H9 (cell line): Measurements from ENCODE around the gene IDUA. TPM values are rescaled to one million over a fixed set of nuclear protein-coding genes. Genes with fewer than 3 reads are reported as not detected.

Source experiments
- DNase-seq: peaks from one replicate; pipeline ENCODE4 v3.0.0-alpha.2; 2017
- H2AFZ ChIP-seq: one replicate; pipeline ENCODE4 v1.6.1; 2013; ENCODE audit warnings: mild to moderate bottlenecking, low read length, control low read depth, moderate library complexity
- H2AK5ac ChIP-seq: 2 replicates; pipeline ENCODE4 v1.6.1; 2013; ENCODE audit warnings: low read length, control low read depth, mixed read lengths; ENCODE audit not compliant: insufficient read length
- H2BK120ac ChIP-seq: one replicate; pipeline ENCODE4 v1.6.1; 2013; ENCODE audit warnings: low read depth, mild to moderate bottlenecking, low read length, control low read depth, inconsistent platforms; ENCODE audit not compliant: poor library complexity, severe bottlenecking
- H2BK12ac ChIP-seq: 2 replicates; pipeline ENCODE4 v1.6.1; 2013; ENCODE audit warnings: low read length, control low read depth, mixed read lengths, low read depth; ENCODE audit not compliant: insufficient read length
- H2BK15ac ChIP-seq: 2 replicates; pipeline ENCODE4 v1.6.1; 2013; ENCODE audit warnings: low read depth, low read length, control low read depth
- H2BK20ac ChIP-seq: one replicate; pipeline ENCODE4 v1.6.1; 2013; ENCODE audit warnings: low read depth, mild to moderate bottlenecking, low read length, control low read depth, inconsistent platforms; ENCODE audit not compliant: poor library complexity, severe bottlenecking
- H2BK5ac ChIP-seq: 2 replicates; pipeline ENCODE4 v1.6.1; 2013; ENCODE audit warnings: low read length, control low read depth, mixed read lengths; ENCODE audit not compliant: insufficient read length
- H3K14ac ChIP-seq: 2 replicates; pipeline ENCODE4 v1.6.1; 2013; ENCODE audit warnings: low read length, control low read depth; ENCODE audit not compliant: insufficient read depth
- H3K18ac ChIP-seq: 2 replicates; pipeline ENCODE4 v1.6.1; 2013; ENCODE audit warnings: low read depth, mild to moderate bottlenecking, mixed read lengths, low read length, control low read depth; ENCODE audit not compliant: insufficient read length
- H3K23ac ChIP-seq: 2 replicates; pipeline ENCODE4 v1.6.1; 2013; ENCODE audit warnings: low read length, control low read depth, mixed read lengths, low read depth; ENCODE audit not compliant: insufficient read length
- H3K23me2 ChIP-seq: 2 replicates; pipeline ENCODE4 v1.6.1; 2013; ENCODE audit warnings: low read depth, mild to moderate bottlenecking, mixed read lengths, low read length, control low read depth; ENCODE audit not compliant: insufficient read length, poor library complexity, severe bottlenecking
- H3K27ac ChIP-seq: 2 replicates; pipeline ENCODE4 v1.5.1; 2013; ENCODE audit warnings: low read length, control low read depth, mixed read lengths, low read depth; ENCODE audit not compliant: insufficient read length
- H3K27me3 ChIP-seq: 2 replicates; pipeline ENCODE4 v1.6.1; 2013; ENCODE audit warnings: low read length, control low read depth, inconsistent platforms; ENCODE audit not compliant: insufficient read depth
- H3K4ac ChIP-seq: 2 replicates; pipeline ENCODE4 v1.6.1; 2013; ENCODE audit warnings: low read depth, mild to moderate bottlenecking, control low read depth, inconsistent platforms, low read length, moderate library complexity
- H3K4me1 ChIP-seq: 2 replicates; pipeline ENCODE4 v1.6.1; 2013; ENCODE audit warnings: low read length, control low read depth, inconsistent platforms; ENCODE audit not compliant: insufficient read depth
- H3K4me2 ChIP-seq: 2 replicates; pipeline ENCODE4 v1.6.1; 2013; ENCODE audit warnings: low read length, control low read depth, mixed read lengths; ENCODE audit not compliant: insufficient read length, insufficient read depth
- H3K56ac ChIP-seq: 2 replicates; pipeline ENCODE4 v1.6.1; 2013; ENCODE audit warnings: low read depth, mild to moderate bottlenecking, mixed read lengths, low read length, control low read depth; ENCODE audit not compliant: insufficient read length
- H3K79me1 ChIP-seq: 2 replicates; pipeline ENCODE4 v1.6.1; 2013; ENCODE audit warnings: low read depth, mild to moderate bottlenecking, moderate library complexity, low read length, control low read depth, inconsistent platforms; ENCODE audit not compliant: insufficient read depth, poor library complexity, severe bottlenecking
- H3K79me2 ChIP-seq: 2 replicates; pipeline ENCODE4 v1.6.1; 2013; ENCODE audit warnings: low read length, control low read depth, inconsistent platforms; ENCODE audit not compliant: insufficient read depth
- H3K9ac ChIP-seq: 2 replicates; pipeline ENCODE4 v1.6.1; 2013; ENCODE audit warnings: low read length, control low read depth, mixed read lengths; ENCODE audit not compliant: insufficient read length; ENCODE audit errors: extremely low read depth
- H3K9me3 ChIP-seq: one replicate; pipeline ENCODE4 v1.6.1; 2013; ENCODE audit warnings: low read depth, low read length, inconsistent platforms; ENCODE audit not compliant: control insufficient read depth
- H3T11ph ChIP-seq: one replicate; pipeline ENCODE4 v1.6.1; 2013; ENCODE audit warnings: mild to moderate bottlenecking, low read length, control low read depth, inconsistent platforms
- H4K20me1 ChIP-seq: one replicate; pipeline ENCODE4 v1.6.1; 2013; ENCODE audit not compliant: control insufficient read depth, insufficient read length, insufficient read depth
- H4K5ac ChIP-seq: 2 replicates; pipeline ENCODE4 v1.6.1; 2013; ENCODE audit warnings: low read depth, mild to moderate bottlenecking, mixed read lengths, low read length, control low read depth; ENCODE audit not compliant: insufficient read length
- H4K8ac ChIP-seq: replicated peaks from 2 replicates; pipeline ENCODE4 v1.6.1; 2013; ENCODE audit warnings: low read length, control low read depth, mixed read lengths, low read depth; ENCODE audit not compliant: insufficient read length
- H4K91ac ChIP-seq: 2 replicates; pipeline ENCODE4 v1.6.1; 2013; ENCODE audit warnings: low read depth, mild to moderate bottlenecking, moderate library complexity, mixed read lengths, low read length, control low read depth; ENCODE audit not compliant: insufficient read length
- H3K27ac Mint-ChIP-seq, 3 experiments: 2 replicates in 2 of 3; 3 replicates in 1 of 3; pipeline ENCODE4 v1.8.0; 2020 to 2021; ENCODE audit warnings: mixed read lengths in 3 of 3, mild to moderate bottlenecking in 1 of 3, moderate library complexity in 1 of 3
- H3K27me3 Mint-ChIP-seq: 2 replicates; pipeline ENCODE4 v1.8.0; 2021; ENCODE audit warnings: low read depth, mild to moderate bottlenecking, moderate library complexity, mixed read lengths
- H3K36me3 Mint-ChIP-seq, 3 experiments: 2 replicates in 2 of 3; 3 replicates in 1 of 3; pipeline ENCODE4 v1.8.0; 2020 to 2021; ENCODE audit warnings: low read depth in 3 of 3, mixed read lengths in 3 of 3; ENCODE audit not compliant: insufficient read depth in 1 of 3
- H3K4me1 Mint-ChIP-seq, 2 experiments: 2 replicates each; pipeline ENCODE4 v1.8.0; 2020; ENCODE audit warnings: mixed read lengths in 2 of 2
- H3K4me3 Mint-ChIP-seq, 2 experiments: 2 replicates in 1 of 2; 3 replicates in 1 of 2; pipeline ENCODE4 v1.8.0; 2020 to 2021; ENCODE audit warnings: mild to moderate bottlenecking in 2 of 2, mixed read lengths in 2 of 2, moderate library complexity in 1 of 2
- H3K9me3 Mint-ChIP-seq, 2 experiments: 2 replicates in 1 of 2; 3 replicates in 1 of 2; pipeline ENCODE4 v1.8.0; 2020; ENCODE audit warnings: mild to moderate bottlenecking in 2 of 2, mixed read lengths in 2 of 2, moderate library complexity in 1 of 2
- CTCF ChIP-seq: fragments of 200-600 bp; sonication (generic); conservative IDR thresholded peaks from 3 replicates; pipeline ENCODE4 v1.8.0; 2021; ENCODE audit warnings: antibody characterized with exemption, mild to moderate bottlenecking
- WGBS: extraction: QIAGEN DNeasy Blood & Tissue Kit; methylation state at CpG from one replicate; pipeline ENCODE4 v1.1.7; 2013; ENCODE audit warnings: missing lambda C conversion rate, low lambda C conversion rate, mixed read lengths; ENCODE audit not compliant: insufficient read length; ENCODE audit errors: extremely low coverage; 5-methylcytosine and 5-hydroxymethylcytosine counted together
- total RNA-seq: library from RNA; stranded (reverse); gene quantifications from 2 replicates; pipeline ENCODE4 v1.2.1, GENCODE V29; 2021

IDUA gene
- total RNA-seq, 1 experiment from 2014 or later: 14.5 TPM

GRCh38 chr4:956531-957230 is 30.2 kb upstream of the IDUA start:
- Histone ChIP-seq H3T11ph (no peak overlapping the region), H3K18ac (no peak overlapping the region), H4K8ac (no peak overlapping the region), H3K79me2 (no peaks in the 10 kb centered on the region), H2BK120ac (no peak overlapping the region), H2AK5ac (no peak overlapping the region), H3K4ac (no peak overlapping the region), H3K27me3 (no peaks in the 10 kb centered on the region), H4K5ac (no peak overlapping the region), H2BK15ac (no peak overlapping the region), H2BK12ac (no peak overlapping the region), H2BK5ac (no peak overlapping the region), H4K20me1 (no peaks in the 10 kb centered on the region), H3K79me1 (no peaks in the 10 kb centered on the region), H2BK20ac (no peak overlapping the region), H4K91ac (no peak overlapping the region), H3K27ac (no peak overlapping the region), H3K23ac (no peak overlapping the region), H3K23me2 (no peaks in the 10 kb centered on the region), H3K4me1 (no peaks in the 10 kb centered on the region), H3K9me3 (no peaks in the 10 kb centered on the region), H3K9ac (no peak overlapping the region), H3K56ac (no peak overlapping the region), H3K4me2 (no peak overlapping the region), H2AFZ (no peak overlapping the region), H3K14ac (no peak overlapping the region)
- H3K4me1 Mint-ChIP-seq: no peaks in the 10 kb centered on the region
- no peak overlapping the region for H3K4me3 Mint-ChIP-seq
- no CpG with 5 or more reads among the region's 14 CpGs for WGBS
- H3K27ac Mint-ChIP-seq: no peak overlapping the region
- DNase-seq: no peak
- H3K36me3 Mint-ChIP-seq: peaks cover 0 to 5% (median 0%) of the 10 kb centered on the region in 3 experiments; a peak in 2 of 7 replicates
- no peaks in the 10 kb centered on the region for H3K9me3 Mint-ChIP-seq
- no peaks in the 10 kb centered on the region for H3K27me3 Mint-ChIP-seq
- no peak for TF ChIP-seq CTCF
